HepG2 (cell line): Measurements from ENCODE around the gene APCDD1L. TPM values are rescaled to one million over a fixed set of nuclear protein-coding genes. Genes with fewer than 3 reads are reported as not detected.

Experiments used
- ATAC-seq: fragments of 200-7000 bp; cut with Tn5 transposase; 3 replicates; pipeline ENCODE4 v1.9.1; 2020; ENCODE audit warnings: mild to moderate bottlenecking, moderate library complexity
- BruUV-seq: library from RNA; stranded (reverse); fragments of 400-500 nt; replicated peaks from 2 replicates; lab custom pipeline; 2021; lab: Mats Ljungman, UMichigan
- CTCF ChIA-PET: fragments of 300-600 bp; formaldehyde crosslinking; extraction: SDS; loops from one replicate; lab custom pipeline; 2021; ENCODE audit warnings: low total read pairs, inconsistent platforms, low intra/inter-chr PET ratio; lab: Yijun Ruan, JAX
- POLR2A ChIA-PET: fragments of 350-600 bp; sonication (Branson Sonifier 250); formaldehyde crosslinking; loops from one replicate; lab custom pipeline; 2020; ENCODE audit warnings: antibody characterized with exemption, inconsistent platforms; lab: Yijun Ruan, JAX
- DNase-seq: peaks from one replicate; pipeline ENCODE4 v3.0.0-alpha.2; 2015; ENCODE audit warnings: low spot score
- FAIRE-seq: peaks from 3 replicates; lab custom pipeline; 2011; peaks lifted over from hg19 to GRCh38; lab: Jason Lieb, UNC
- H2AFZ ChIP-seq: one replicate; pipeline ENCODE4 v1.6.1; 2011; ENCODE audit warnings: low read length, inconsistent platforms
- H3K27ac ChIP-seq: fragments of 300-600 bp; 3 replicates; pipeline ENCODE4 v1.8.0; 2011; ENCODE audit warnings: mixed run types, mild to moderate bottlenecking, mixed read lengths, low read length, inconsistent platforms; ENCODE audit not compliant: insufficient read depth; ENCODE audit errors: extremely low read length
- H3K27me3 ChIP-seq, 2 experiments: fragments of 200-600 bp in 1 of 2; 2 replicates in 1 of 2; 3 replicates in 1 of 2; pipeline versions ENCODE4 v1.6.0 to v1.8.0; 2011; ENCODE audit warnings: low read length in 2 of 2, mild to moderate bottlenecking in 2 of 2, moderate library complexity in 2 of 2, inconsistent platforms in 1 of 2; ENCODE audit not compliant: insufficient read depth in 2 of 2, control insufficient read depth in 1 of 2
- H3K36me3 ChIP-seq, 2 experiments: fragments of 200-600 bp in 1 of 2; replicated peaks in 1 of 2; 2 replicates in 1 of 2; 3 replicates in 1 of 2; pipeline versions ENCODE4 v1.5.1 to v1.8.0; 2011; ENCODE audit warnings: low read length in 2 of 2, inconsistent platforms in 1 of 2; ENCODE audit not compliant: insufficient read depth in 2 of 2, control insufficient read depth in 1 of 2
- H3K4me1 ChIP-seq: 2 replicates; pipeline ENCODE4 v1.5.1; 2012; ENCODE audit warnings: low read length, inconsistent platforms; ENCODE audit not compliant: insufficient read depth
- H3K4me2 ChIP-seq: 2 replicates; pipeline ENCODE4 v1.6.0; 2011; ENCODE audit warnings: low read depth, low read length, inconsistent platforms
- H3K4me3 ChIP-seq, 3 experiments: fragments of 200-600 bp in 1 of 3; sonication (generic), shearing (Covaris generic) in 1 of 3; replicated peaks in 1 of 3; 2 replicates each; pipeline ENCODE4 v1.5.1; 2011 to 2016; ENCODE audit warnings: low read length in 3 of 3, inconsistent platforms in 2 of 3, low read depth in 2 of 3, mild to moderate bottlenecking in 2 of 3, control low read depth in 1 of 3, mixed read lengths in 1 of 3; ENCODE audit not compliant: insufficient read depth in 1 of 3
- H3K79me2 ChIP-seq: one replicate; pipeline ENCODE4 v1.6.1; 2011; ENCODE audit warnings: low read length, inconsistent platforms; ENCODE audit not compliant: insufficient read depth
- H3K9ac ChIP-seq: 2 replicates; pipeline ENCODE4 v1.6.0; 2011; ENCODE audit warnings: mild to moderate bottlenecking, low read depth, low read length, inconsistent platforms; ENCODE audit not compliant: insufficient read depth
- H3K9me3 ChIP-seq: 2 replicates; pipeline ENCODE4 v1.5.1; 2012; ENCODE audit warnings: mild to moderate bottlenecking, low read length
- H4K20me1 ChIP-seq: 2 replicates; pipeline ENCODE4 v1.6.0; 2011; ENCODE audit warnings: inconsistent platforms, mild to moderate bottlenecking, low read length, moderate library complexity; ENCODE audit not compliant: insufficient read depth
- ATF7 ChIP-seq, 2 experiments: fragments of 450-650 bp in 1 of 2; sonication (generic) in 1 of 2; formaldehyde crosslinking in 1 of 2; IDR thresholded peaks; 2 replicates each; pipeline versions ENCODE4 v1.4.0 to v1.6.1; 2016 to 2020; ENCODE audit warnings: antibody characterized with exemption in 1 of 2, mild to moderate bottlenecking in 1 of 2, missing genetic modification reagents in 1 of 2
- CENPT ChIP-seq: sonication (generic); formaldehyde crosslinking; IDR thresholded peaks from 2 replicates; pipeline ENCODE4 v1.8.0; 2022; ENCODE audit warnings: low read depth, mild to moderate bottlenecking, moderate library complexity, missing genetic modification reagents
- CREB1 ChIP-seq, 2 experiments: fragments of 450-650 bp in 1 of 2; IDR thresholded peaks; 2 replicates each; pipeline ENCODE4 v1.6.1; 2016 to 2017; ENCODE audit warnings: control low read depth in 1 of 2, mild to moderate bottlenecking in 1 of 2, missing compliant biosample characterization in 1 of 2, missing genetic modification characterization in 1 of 2
- WGBS: methylation state at CpG from one replicate; pipeline ENCODE4 v1.1.6; 2017; ENCODE audit warnings: low lambda C conversion rate; 5-methylcytosine and 5-hydroxymethylcytosine counted together
- in situ Hi-C: cut with HindIII; loops from 2 replicates; pipeline ENCODE4 v1.10.0; 2017; ENCODE audit warnings: low pct_unique_long_range_greater_than_20kb; ENCODE audit not compliant: extremely low pct_ligation_motif_present
- intact Hi-C: fragments of 100-400 bp; cut with micrococcal nuclease; formaldehyde crosslinking; loops from one replicate; pipeline ENCODE4 v1.10.0; 2022; ENCODE audit not compliant: unreplicated experiment
- polyA plus RNA-seq, 8 experiments: library from polyadenylated mRNA; depleted of rRNA in 3 of 8; stranded (reverse) in 7 of 8; unstranded in 1 of 8; fragments of >200 nt; fragmentation: Illumina TruSeq in 4 of 8; extraction: Trizol in 4 of 8; gene quantifications; 2 replicates each; pipeline versions ENCODE4 v1.2.1 to v1.2.3, GENCODE V29; 2011 to 2016; ENCODE audit warnings: low read depth in 4 of 8, missing spikeins in 1 of 8, mixed read lengths in 1 of 8; ENCODE audit not compliant: insufficient read depth in 1 of 8
- total RNA-seq, 5 experiments: library from RNA; depleted of rRNA; stranded (reverse); fragments of >200 nt; fragmentation: Illumina TruSeq; extraction: Trizol; gene quantifications; 2 replicates each; pipeline ENCODE4 v1.2.3, GENCODE V29; 2016; ENCODE audit warnings: low read depth in 1 of 5
- TF ChIP-seq, protein P1 (sequence below): sonication (generic); formaldehyde crosslinking; IDR thresholded peaks from 2 replicates; pipeline ENCODE4 v1.5.0; 2020; ENCODE audit warnings: mild to moderate bottlenecking, missing genetic modification reagents
- TF ChIP-seq, protein P2 (sequence below): sonication (generic); formaldehyde crosslinking; IDR thresholded peaks from 2 replicates; pipeline ENCODE4 v1.8.0; 2022; ENCODE audit warnings: mild to moderate bottlenecking, missing genetic modification reagents, borderline replicate concordance
- TF ChIP-seq, protein P3 (sequence below): IDR thresholded peaks from 2 replicates; pipeline ENCODE4 v1.6.1; 2016; ENCODE audit warnings: low read depth, borderline replicate concordance

The APCDD1L gene
- total and polyA plus RNA-seq, 2 of the 13 experiments (the other 11 are each of a cell fraction or from before 2014, with no cell fraction given), result not detected

DNA sequence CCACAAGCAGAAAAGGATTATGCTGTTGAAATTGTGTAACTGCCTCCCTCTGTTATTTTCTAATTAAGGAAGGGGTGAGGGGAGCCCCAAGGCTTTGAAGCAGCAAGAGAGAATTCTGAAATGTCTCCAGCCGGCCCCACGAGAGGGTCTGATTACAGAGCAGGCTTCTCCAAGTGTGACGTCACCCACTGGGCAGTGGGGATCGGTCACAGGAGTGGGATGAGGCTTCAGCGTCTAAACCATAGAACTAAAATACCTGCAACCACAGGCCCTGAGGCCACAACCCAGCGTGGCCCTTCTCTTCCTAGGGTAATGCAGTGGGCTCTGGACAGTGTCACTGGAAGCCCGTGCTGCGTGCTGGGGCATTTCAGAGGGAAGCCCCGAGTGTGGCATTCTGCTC lies 38.6 kb upstream of the APCDD1L start:
- H2AFZ ChIP-seq, result no peak overlapping the region
- no peaks in the 10 kb centered on the region; the same call in 1 of the 2 replicates for H3K9me3 ChIP-seq
- H3K4me1 ChIP-seq, result no peaks in the 10 kb centered on the region
- TF ChIP-seq CREB1 (IDR thresholded peaks at IDR 0.05), result peak; percentile 98
- TF ChIP-seq CREB1 (CRISPR knock-in tag; IDR thresholded peaks at IDR 0.05), result no peak
- TF ChIP-seq, protein P1, sequence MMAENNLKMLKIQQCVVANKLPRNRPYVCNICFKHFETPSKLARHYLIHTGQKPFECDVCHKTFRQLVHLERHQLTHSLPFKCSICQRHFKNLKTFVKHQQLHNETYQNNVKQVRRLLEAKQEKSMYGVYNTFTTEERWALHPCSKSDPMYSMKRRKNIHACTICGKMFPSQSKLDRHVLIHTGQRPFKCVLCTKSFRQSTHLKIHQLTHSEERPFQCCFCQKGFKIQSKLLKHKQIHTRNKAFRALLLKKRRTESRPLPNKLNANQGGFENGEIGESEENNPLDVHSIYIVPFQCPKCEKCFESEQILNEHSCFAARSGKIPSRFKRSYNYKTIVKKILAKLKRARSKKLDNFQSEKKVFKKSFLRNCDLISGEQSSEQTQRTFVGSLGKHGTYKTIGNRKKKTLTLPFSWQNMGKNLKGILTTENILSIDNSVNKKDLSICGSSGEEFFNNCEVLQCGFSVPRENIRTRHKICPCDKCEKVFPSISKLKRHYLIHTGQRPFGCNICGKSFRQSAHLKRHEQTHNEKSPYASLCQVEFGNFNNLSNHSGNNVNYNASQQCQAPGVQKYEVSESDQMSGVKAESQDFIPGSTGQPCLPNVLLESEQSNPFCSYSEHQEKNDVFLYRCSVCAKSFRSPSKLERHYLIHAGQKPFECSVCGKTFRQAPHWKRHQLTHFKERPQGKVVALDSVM (CRISPR knock-in tag), result no peak
- no peak for TF ChIP-seq CENPT (CRISPR knock-in tag)
- TF ChIP-seq ATF7 (IDR thresholded peaks at IDR 0.05), result peak; percentile 96
- TF ChIP-seq ATF7 (CRISPR knock-in tag; IDR thresholded peaks at IDR 0.05), result no peak
- TF ChIP-seq, all 625 proteins: peak for 2
- Histone ChIP-seq H4K20me1 (no peaks in the 10 kb centered on the region), H3K4me3 (no peak overlapping the region), H3K36me3 (no peaks in the 10 kb centered on the region), H3K27ac (no peak overlapping the region), H3K79me2 (no peaks in the 10 kb centered on the region), H3K9ac (no peak overlapping the region), H3K27me3 (peaks cover 7 to 81% of the 10 kb centered on the region in 2 experiments; a peak in 4 of 5 replicates), H3K4me2 (no peak overlapping the region)
- WGBS, result 8% methylated on average over 9 of the region's 9 CpGs
- in situ Hi-C loops (no loop called here), intact Hi-C loops (no loop called here)
- ChIA-PET POLR2A (no interaction called here), CTCF (no interaction called here)
- ATAC-seq (no peak), FAIRE-seq (no peak), DNase-seq (no peak)
- BruUV-seq, result no TSS peak

DNA sequence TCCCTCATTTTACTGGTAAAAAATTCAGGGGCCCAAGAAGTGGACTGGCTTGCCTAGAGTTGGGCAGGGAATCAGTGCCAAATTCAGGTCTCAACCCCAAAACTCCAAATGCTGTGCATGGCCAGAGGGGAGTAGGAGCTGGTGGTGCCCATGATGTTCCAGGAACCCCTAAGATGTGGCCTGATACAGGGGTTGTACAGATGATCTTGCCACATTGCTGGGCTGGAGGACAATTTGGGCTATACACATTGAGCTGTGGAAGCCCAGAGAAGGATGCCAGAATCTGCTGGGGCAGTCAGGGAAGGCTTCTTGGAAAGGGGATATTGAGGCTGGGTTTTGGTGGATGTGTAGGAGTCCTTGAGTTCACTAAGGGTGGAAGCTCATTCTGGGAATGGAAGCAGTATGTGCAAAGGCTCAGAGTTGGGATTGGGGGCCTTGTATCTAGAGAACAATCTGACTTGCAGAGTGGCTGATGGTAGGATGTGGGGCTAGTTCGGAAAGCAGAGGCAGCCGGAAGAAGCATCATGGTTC lies 38.0 kb upstream of the APCDD1L start:
- no peaks in the 10 kb centered on the region for H3K36me3 ChIP-seq
- no peak for ATAC-seq
- intact Hi-C loops, result no loop called here
- POLR2A ChIA-PET, result no interaction called here
- H3K4me1 ChIP-seq, result no peaks in the 10 kb centered on the region
- peaks cover 3 to 80% of the 10 kb centered on the region in 2 experiments; a peak in 4 of 5 replicates for H3K27me3 ChIP-seq
- H2AFZ ChIP-seq, result no peak overlapping the region
- no peak for FAIRE-seq
- H3K9ac ChIP-seq, result no peak overlapping the region
- DNase-seq, result no peak
- H3K9me3 ChIP-seq, result no peaks in the 10 kb centered on the region; the same call in 1 of the 2 replicates
- H3K4me2 ChIP-seq, result no peak overlapping the region
- BruUV-seq, result no TSS peak
- TF ChIP-seq, protein P2, sequence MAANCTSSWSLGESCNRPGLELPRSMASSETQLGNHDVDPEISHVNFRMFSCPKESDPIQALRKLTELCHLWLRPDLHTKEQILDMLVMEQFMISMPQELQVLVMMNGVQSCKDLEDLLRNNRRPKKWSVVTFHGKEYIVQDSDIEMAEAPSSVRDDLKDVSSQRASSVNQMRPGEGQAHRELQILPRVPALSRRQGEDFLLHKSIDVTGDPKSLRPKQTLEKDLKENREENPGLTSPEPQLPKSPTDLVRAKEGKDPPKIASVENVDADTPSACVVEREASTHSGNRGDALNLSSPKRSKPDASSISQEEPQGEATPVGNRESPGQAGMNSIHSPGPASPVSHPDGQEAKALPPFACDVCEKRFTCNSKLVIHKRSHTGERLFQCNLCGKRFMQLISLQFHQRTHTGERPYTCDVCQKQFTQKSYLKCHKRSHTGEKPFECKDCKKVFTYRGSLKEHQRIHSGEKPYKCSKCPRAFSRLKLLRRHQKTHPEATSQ (CRISPR knock-in tag), result no peak
- TF ChIP-seq, protein P3, sequence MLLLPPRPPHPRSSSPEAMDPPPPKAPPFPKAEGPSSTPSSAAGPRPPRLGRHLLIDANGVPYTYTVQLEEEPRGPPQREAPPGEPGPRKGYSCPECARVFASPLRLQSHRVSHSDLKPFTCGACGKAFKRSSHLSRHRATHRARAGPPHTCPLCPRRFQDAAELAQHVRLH (CRISPR knock-in tag), result no peak
- TF ChIP-seq, all 625 proteins: peak for 0
- H3K4me3 ChIP-seq, result no peak overlapping the region
- 42% methylated on average over 2 of the region's 2 CpGs for WGBS
- in situ Hi-C loops, result no loop called here
- H4K20me1 ChIP-seq, result no peaks in the 10 kb centered on the region
- H3K27ac ChIP-seq, result no peak overlapping the region
- H3K79me2 ChIP-seq, result no peaks in the 10 kb centered on the region
- CTCF ChIA-PET, result no interaction called here
